HG02981 (cell line): Measurements from ENCODE around the gene LOXL3.
"Not testable (repeated sequence)": the region's sequence is repeated elsewhere in the genome, so short reads cannot be mapped to it uniquely, and the experiment has no call there.

Source experiments
- ATAC-seq: cut with Tn5 transposase; IDR thresholded peaks from one replicate; pipeline ENCODE4 v1.9.1; 2021; ENCODE audit warnings: mild to moderate bottlenecking, moderate library complexity; ENCODE audit not compliant: unreplicated experiment

Gene LOXL3

GRCh38 chr2:74573747-74574562 lies 20.2 kb upstream of the LOXL3 start:
- peak; percentile 38 for ATAC-seq

GRCh38 chr2:74572178-74572925 lies 18.6 kb upstream of the LOXL3 start:
- no peak for ATAC-seq

GRCh38 chr2:74571058-74571457 lies 17.3 kb upstream of the LOXL3 start:
- peak; percentile 64 for ATAC-seq

GRCh38 chr2:74569686-74570085 lies 15.9 kb upstream of the LOXL3 start:
- no peak for ATAC-seq

- ATAC-seq, result no peak
Measured at GRCh38 chr2:74567881-74568280, 14.1 kb upstream of the LOXL3 start.

- ATAC-seq, result no peak
Measured at GRCh38 chr2:74566754-74567085, 13.0 kb upstream of the LOXL3 start.

GRCh38 chr2:74566076-74566753 lies 12.5 kb upstream of the LOXL3 start:
- no peak for ATAC-seq

- no peak for ATAC-seq
Measured at GRCh38 chr2:74564222-74564621, 10.5 kb upstream of the LOXL3 start.

- no peak for ATAC-seq
Measured at GRCh38 chr2:74562126-74562775, 8.5 kb upstream of the LOXL3 start.

GRCh38 chr2:74561022-74561421 lies 7.3 kb upstream of the LOXL3 start:
- ATAC-seq, result not testable (repeated sequence)

GRCh38 chr2:74560591-74560990 lies 6.8 kb upstream of the LOXL3 start:
- ATAC-seq, result no peak

GRCh38 chr2:74559912-74560311 lies 6.2 kb upstream of the LOXL3 start:
- ATAC-seq, result no peak

- no peak for ATAC-seq
Measured at GRCh38 chr2:74558284-74559230, 4.8 kb upstream of the LOXL3 start.

- no peak for ATAC-seq
Measured at GRCh38 chr2:74556831-74557370, 3.2 kb upstream of the LOXL3 start.

GRCh38 chr2:74556159-74556558 lies 2.4 kb upstream of the LOXL3 start:
- no peak for ATAC-seq

- no peak for ATAC-seq
Measured at GRCh38 chr2:74555610-74556103, 1.9 kb upstream of the LOXL3 start.

GRCh38 chr2:74554820-74555531 lies 1.2 kb upstream of the LOXL3 start:
- peak; percentile 30 for ATAC-seq

GRCh38 chr2:74552914-74553811 lies 579 bp downstream of the LOXL3 start:
- ATAC-seq, result no peak
